HG03025 (cell line): ENCODE data around the gene GPR39.
"Not testable (repeated sequence)": the region's sequence is repeated elsewhere in the genome, so short reads cannot be mapped to it uniquely, and the experiment has no call there.

ENCODE experiments used
- ATAC-seq: cut with Tn5 transposase; IDR thresholded peaks from one replicate; pipeline ENCODE4 v1.9.1; 2021; ENCODE audit warnings: mild to moderate bottlenecking, moderate library complexity; ENCODE audit not compliant: unreplicated experiment, low FRiP score

The GPR39 gene

DNA sequence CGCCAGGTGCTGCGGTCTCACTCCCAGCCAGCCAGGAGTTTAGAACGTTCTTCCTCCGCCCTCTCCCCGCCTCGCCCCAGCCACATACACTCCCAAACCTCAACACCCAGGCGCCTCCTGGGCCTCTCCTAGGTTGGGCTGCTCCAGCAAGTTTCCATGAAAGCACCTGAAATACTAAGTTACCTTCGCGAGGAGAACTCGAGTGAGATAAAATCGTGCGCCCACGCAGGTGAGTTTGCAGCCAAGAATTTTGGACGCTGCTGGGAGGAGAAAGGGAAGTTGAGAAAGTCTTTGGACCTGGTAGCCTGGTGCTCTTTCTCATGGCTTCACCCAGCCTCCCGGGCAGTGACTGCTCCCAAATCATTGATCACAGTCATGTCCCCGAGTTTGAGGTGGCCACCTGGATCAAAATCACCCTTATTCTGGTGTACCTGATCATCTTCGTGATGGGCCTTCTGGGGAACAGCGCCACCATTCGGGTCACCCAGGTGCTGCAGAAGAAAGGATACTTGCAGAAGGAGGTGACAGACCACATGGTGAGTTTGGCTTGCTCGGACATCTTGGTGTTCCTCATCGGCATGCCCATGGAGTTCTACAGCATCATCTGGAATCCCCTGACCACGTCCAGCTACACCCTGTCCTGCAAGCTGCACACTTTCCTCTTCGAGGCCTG, at the start of gene GPR39:
Gene GPR39, plus strand, starts transcription at position 83 of the 673 bp plus-strand sequence.
- no peak for ATAC-seq

GRCh38 chr2:132368191-132368590, 48.4 kb upstream of the GPR39 start:
- no peak for ATAC-seq

DNA sequence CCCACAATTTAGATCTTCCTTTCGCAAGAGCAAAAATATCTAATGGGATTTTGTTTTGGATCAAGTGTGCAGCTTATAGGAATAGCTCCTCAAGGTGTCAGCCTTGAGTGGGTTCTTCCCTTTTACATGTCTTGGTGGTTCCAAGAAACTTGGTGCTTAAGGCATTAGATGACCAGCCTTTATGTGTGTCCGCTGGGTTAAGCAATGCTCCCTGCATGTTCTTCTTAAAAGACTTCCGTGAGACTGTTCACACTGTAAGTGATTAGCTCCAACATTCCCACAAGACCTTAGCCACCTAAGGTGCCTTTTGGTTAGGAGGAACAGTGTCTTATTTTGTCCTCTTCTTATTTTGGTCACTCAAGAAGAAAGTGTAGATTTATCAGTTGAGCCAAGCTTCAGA, 44.3 kb upstream of the GPR39 start:
- no peak for ATAC-seq

- ATAC-seq: no peak
Observed at GRCh38 chr2:132373391-132374135, 43.0 kb upstream of the GPR39 start.

DNA sequence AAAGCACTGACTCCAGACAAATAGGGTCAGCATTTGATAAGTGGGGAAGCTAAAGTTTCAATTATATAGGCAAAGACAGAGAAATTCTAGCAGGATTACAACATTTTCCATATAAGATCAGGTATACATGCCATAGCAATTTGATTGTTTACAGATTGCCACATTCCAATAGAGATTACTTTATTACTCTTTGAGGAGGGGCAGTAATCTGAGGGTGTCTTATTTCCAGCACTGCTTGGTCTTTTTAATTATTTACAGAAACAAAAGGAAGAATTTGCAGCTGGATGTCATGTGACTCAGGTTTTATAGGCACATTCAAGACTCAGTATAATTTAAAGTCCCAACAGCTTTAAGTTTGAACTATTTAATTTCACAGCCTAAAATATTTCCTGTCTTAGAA, 42.5 kb upstream of the GPR39 start:
- ATAC-seq: no peak

DNA sequence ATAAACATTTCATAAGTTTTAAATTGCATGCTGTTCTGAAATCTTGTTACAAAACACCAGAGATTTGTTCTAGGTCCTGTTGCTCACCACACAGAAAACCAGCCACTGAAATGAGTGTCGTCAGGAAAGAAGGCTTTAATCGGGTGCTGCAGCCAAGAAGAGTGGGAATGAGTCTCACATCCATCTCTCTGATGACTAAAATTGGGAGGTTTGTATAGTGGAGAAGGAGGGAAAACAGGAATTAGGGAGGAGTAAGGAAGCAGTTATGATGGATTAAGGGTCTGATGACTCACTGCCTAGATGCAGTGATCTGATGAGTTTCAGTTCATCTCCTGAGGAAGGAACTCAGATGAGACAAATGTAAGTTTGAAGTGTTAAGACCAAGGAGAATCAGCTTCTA, 42.1 kb upstream of the GPR39 start:
- ATAC-seq: no peak

DNA sequence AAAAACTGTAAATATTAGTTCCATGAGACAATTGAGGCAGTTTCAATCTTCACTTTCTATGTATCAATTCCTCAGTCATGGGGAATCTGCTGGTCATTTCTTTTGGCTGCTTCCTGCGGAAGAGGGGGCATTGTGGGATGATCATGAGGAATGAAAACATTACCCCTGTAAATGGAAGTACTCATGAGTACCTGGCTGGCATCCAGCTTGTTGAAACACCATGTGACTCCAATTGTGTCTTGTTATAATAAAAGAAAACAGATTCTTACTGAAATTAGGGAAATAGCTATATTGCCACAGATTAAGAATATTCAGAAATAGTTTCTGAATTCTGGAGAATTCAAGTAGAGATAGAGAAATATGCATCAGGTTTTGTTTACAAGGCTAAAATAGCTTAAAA, 41.6 kb upstream of the GPR39 start:
- no peak for ATAC-seq

DNA sequence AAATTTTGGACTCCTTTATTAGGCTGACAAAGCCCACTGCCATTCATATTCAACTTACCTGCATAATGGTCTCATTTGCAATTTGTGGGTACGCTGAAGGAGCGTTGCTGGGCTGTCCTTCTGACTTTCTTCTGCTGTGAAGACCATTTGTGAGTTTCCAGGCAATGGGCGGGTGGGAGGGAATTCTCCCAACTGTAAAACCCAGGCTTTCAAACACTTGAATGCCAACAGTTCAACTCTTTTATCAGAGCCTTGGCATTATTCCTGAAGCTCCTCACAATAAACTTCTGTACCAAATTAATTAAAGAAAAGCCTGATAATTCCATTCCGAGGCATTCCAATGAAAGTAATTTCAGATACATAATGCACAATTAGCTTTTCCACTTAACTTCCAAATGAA, 35.2 kb upstream of the GPR39 start:
- no peak for ATAC-seq

GRCh38 chr2:132383956-132384355, 32.6 kb upstream of the GPR39 start:
- no peak for ATAC-seq

DNA sequence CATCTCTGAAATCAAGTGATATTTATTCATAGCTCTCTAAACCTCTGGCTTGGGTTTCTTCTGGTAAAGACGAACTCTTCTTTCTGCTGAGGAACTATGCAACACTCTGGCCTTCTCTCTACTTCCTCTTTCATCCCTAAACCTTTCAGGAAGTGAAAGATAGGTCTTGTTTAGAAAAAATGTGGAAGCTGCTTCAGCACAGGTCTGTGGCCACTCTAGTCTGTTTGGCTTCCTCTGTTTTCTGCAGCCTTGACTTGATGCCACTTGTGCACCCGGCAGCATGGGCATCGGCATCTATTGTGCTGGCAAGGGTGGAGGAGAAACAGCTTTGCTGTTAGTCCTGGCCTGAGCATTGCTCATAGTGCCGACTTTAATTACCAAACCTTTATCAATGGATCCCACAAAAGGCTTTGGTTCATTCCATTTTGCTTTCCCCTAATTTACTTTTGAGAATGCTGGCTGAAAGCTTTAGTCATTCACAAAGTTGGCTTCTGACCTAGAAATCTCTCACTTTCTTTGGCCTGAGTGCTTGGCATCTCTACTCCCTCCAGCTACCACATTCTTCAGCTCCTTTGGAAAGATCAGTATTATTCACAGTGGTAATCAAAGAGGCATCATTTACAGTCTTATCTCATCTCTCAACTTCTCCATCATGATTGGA, 32.0 kb upstream of the GPR39 start:
- ATAC-seq: no peak

GRCh38 chr2:132387126-132387525, 29.5 kb upstream of the GPR39 start:
- ATAC-seq: no peak

GRCh38 chr2:132390076-132390475, 26.5 kb upstream of the GPR39 start:
- ATAC-seq: no peak

GRCh38 chr2:132391378-132391777, 25.2 kb upstream of the GPR39 start:
- ATAC-seq: no peak

- ATAC-seq: no peak
Observed at GRCh38 chr2:132392221-132392620, 24.4 kb upstream of the GPR39 start.

GRCh38 chr2:132392879-132393278, 23.7 kb upstream of the GPR39 start:
- no peak for ATAC-seq

GRCh38 chr2:132397042-132397441, 19.6 kb upstream of the GPR39 start:
- not testable (repeated sequence) for ATAC-seq

GRCh38 chr2:132400169-132400900, 16.3 kb upstream of the GPR39 start:
- no peak for ATAC-seq

DNA sequence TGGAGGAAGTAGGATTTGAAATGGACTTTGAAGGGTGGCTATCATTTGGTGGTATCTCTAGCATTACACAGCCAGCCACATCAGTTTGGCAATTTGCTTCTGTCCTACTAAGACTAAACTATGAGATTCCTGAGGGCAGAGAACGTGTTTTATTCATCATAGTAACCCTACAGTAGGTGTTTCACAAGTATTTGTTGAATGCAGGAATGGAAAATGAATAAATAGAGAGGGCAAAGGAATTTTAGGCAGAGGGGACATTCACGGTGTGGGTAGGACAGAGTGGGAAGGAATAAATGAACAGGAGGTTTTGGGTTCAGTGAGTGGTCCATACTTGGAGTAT, 15.7 kb upstream of the GPR39 start:
- ATAC-seq: no peak

DNA sequence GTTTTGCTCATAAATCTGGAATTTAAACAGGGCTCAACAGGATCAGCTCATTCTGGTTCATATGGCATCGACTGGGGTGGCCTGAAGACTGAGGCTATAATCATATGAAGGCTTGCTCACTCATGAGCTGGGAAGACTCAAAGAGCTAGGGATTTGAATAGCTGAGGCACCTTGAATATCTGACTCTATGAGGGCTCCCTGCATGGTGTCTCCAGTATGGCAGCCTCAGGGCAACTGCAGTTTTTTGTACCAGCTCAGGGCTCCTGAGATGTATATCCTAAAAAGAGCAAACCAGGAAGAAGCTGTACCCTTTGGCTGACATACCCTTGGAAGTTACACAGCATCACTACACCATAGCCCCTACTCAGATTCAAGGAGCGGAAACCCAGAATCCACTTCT, 15.3 kb upstream of the GPR39 start:
- ATAC-seq: no peak

DNA sequence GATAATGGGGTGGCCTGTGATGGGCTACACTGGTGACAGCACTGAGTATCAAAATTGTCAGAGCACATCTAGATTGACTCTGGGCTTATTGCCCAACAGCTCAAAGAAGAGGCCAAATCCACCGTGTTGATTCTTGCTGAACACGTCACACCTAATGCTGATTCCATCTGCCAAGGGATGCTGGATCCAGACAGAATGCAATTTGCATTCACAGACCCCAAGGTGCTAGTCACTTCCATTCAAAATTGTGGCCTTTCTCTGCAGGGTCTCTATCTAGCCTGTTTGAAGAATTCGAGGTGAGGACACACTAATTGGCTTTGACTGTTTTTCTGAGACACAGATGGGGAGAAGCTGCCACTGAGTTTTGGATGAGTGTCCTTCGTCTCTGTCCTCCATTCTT, 13.5 kb upstream of the GPR39 start:
- ATAC-seq: no peak

DNA sequence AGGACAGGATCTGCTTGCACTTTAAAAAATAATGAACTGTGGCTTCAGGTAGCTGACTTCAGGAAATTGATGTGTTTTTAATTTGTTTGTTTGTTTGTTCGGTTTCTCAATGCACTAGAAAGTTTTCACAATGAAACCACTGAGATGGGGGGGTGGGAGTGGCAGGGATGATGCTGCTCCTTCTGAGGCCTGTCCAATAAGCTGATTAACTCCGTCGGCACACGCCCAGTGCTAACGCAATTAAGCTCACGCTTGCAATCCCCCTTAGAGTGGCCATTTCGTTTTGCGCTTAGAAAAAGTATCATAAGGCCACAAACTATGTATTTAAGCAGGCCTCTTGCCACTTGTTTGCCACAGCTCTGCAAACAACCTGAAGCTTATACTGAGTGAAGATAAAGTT, 12.5 kb upstream of the GPR39 start:
- ATAC-seq: no peak
